Measurements from ENCODE around the gene FAM174C. TPM values are rescaled to one million over a fixed set of nuclear protein-coding genes. Genes with fewer than 3 reads are reported as not detected.

FAM174C gene
- total and polyA plus RNA-seq, 10 of the 15 experiments (the other 5 are each of a cell fraction or from before 2014, with no cell fraction given), result 0.89 to 94.6 (median 43.6) TPM

- Histone ChIP-seq H3K27me3 (replicated peaks in 1 of 2; ENCODE audit: control insufficient read depth in 2 of 2, insufficient read depth in 2 of 2, low read length in 1 of 2) (no peaks in the 10 kb centered on the region), H3K79me2 (ENCODE audit: control insufficient read depth, insufficient read depth, low read length) (peaks cover 35% of the 10 kb centered on the region), H3K4me1 (ENCODE audit: control insufficient read depth, insufficient read depth, low read length) (peaks cover 62% of the 10 kb centered on the region), H3K36me3 (ENCODE audit: control insufficient read depth in 2 of 2, insufficient read depth in 2 of 2, low read length in 1 of 2) (no peaks in the 10 kb centered on the region), H3K4me3 (peak overlapping the region; percentile 92), H2AFZ (ENCODE audit: control insufficient read depth, low read depth, low read length) (no peak overlapping the region), H3K27ac (ENCODE audit: control insufficient read depth, insufficient read depth) (peak overlapping the region; percentile 91), H3K9ac (ENCODE audit: control insufficient read depth, insufficient read depth, low read length) (peak overlapping the region; percentile 77), H3K9me3 (replicated peaks; ENCODE audit: control insufficient read depth, insufficient read depth, low read length) (no peaks in the 10 kb centered on the region), H4K20me1 (ENCODE audit: control insufficient read depth, insufficient read depth) (no peaks in the 10 kb centered on the region), H3K4me2 (ENCODE audit: control insufficient read depth, insufficient read depth) (peak overlapping the region; percentile 97)
- SMC1A ChIA-PET (ENCODE audit: uncharacterized antibody, unreplicated experiment), result interaction anchor here (1.1 to 1.8 kb wide), 2 partner anchors 10 to 19 kb away, joined by 5 to 6 read pairs; no protein-coding TSS in a partner anchor
- no TSS peak for BruUV-seq (replicated peaks)
- ATAC-seq (no peak), FAIRE-seq (no peak), DNase-seq (ENCODE audit: low read depth, low spot score) (no peak)
- 11% methylated on average over 15 of the region's 21 CpGs for WGBS (ENCODE audit: insufficient coverage, insufficient replicate concordance, low lambda C conversion rate, missing lambda C conversion rate)
- intact Hi-C loops (cut with micrococcal nuclease; ENCODE audit: unreplicated experiment) (no loop called here), in situ Hi-C loops (cut with MboI) (loop anchor here (10.0 kb wide), 1 partner anchor 822 kb away; no protein-coding TSS in a partner anchor)
- RAD21 ChIA-PET (ENCODE audit: unreplicated experiment), result interaction anchor here (3.8 kb wide), 1 partner anchor 18 kb away, joined by 24 read pairs; no protein-coding TSS in a partner anchor
- POLR2A ChIA-PET, result interaction anchor here (1.4 to 8.7 kb wide), 5 partner anchors 10 to 195 kb away, joined by 6 to 184 read pairs (median 11); partner anchors contain the start of genes ARHGAP45, ATP5F1D and FAM174C
- CTCF ChIA-PET, result interaction anchor here (1.5 to 7.2 kb wide), 3 partner anchors 9 to 20 kb away, joined by 11 to 363 read pairs (median 16); partner anchors contain the start of gene ATP5F1D
- no peak for TF ChIP-seq TBL1XR1 (IDR thresholded peaks at IDR 0.05; ENCODE audit: low read depth, low read length)
- no peak for TF ChIP-seq RFX5 (IDR thresholded peaks at IDR 0.05; ENCODE audit: low read depth, low read length)
- 0 out of 4 replicates have a peak, but pooled peaks of 1 of the 2 experiments have one; percentile 24 for TF ChIP-seq IKZF2 (IDR thresholded peaks at IDR 0.05)
- no peak for TF ChIP-seq SRF (IDR thresholded peaks at IDR 0.05; ENCODE audit: low read depth in 2 of 2, low read length in 2 of 2)
- TF ChIP-seq ZNF24 (IDR thresholded peaks at IDR 0.05), result no peak
- no peak for TF ChIP-seq EZH2 (IDR thresholded peaks at IDR 0.05; ENCODE audit: borderline replicate concordance, control insufficient read depth, low read depth, low read length)
- peak; percentile 37; the same call in 1 of the 2 replicates for TF ChIP-seq EED (IDR thresholded peaks at IDR 0.05; ENCODE audit: low read depth)
- TF ChIP-seq SMC3 (IDR thresholded peaks at IDR 0.05; ENCODE audit: borderline replicate concordance, low read length), result no peak
- TF ChIP-seq ETV6 (conservative IDR thresholded peaks at IDR 0.05 in 1 of 2, IDR thresholded peaks at IDR 0.05 in 1 of 2; ENCODE audit: borderline replicate concordance in 1 of 2, low read depth in 1 of 2), result no peak
- no peak for TF ChIP-seq MTA3 (IDR thresholded peaks at IDR 0.05; ENCODE audit: borderline replicate concordance, low read length)
- TF ChIP-seq, protein P1, sequence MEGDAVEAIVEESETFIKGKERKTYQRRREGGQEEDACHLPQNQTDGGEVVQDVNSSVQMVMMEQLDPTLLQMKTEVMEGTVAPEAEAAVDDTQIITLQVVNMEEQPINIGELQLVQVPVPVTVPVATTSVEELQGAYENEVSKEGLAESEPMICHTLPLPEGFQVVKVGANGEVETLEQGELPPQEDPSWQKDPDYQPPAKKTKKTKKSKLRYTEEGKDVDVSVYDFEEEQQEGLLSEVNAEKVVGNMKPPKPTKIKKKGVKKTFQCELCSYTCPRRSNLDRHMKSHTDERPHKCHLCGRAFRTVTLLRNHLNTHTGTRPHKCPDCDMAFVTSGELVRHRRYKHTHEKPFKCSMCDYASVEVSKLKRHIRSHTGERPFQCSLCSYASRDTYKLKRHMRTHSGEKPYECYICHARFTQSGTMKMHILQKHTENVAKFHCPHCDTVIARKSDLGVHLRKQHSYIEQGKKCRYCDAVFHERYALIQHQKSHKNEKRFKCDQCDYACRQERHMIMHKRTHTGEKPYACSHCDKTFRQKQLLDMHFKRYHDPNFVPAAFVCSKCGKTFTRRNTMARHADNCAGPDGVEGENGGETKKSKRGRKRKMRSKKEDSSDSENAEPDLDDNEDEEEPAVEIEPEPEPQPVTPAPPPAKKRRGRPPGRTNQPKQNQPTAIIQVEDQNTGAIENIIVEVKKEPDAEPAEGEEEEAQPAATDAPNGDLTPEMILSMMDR (IDR thresholded peaks at IDR 0.05 in 2 of 3, conservative IDR thresholded peaks at IDR 0.05 in 1 of 3; ENCODE audit: control insufficient read depth in 2 of 3, extremely low read depth in 1 of 3, insufficient read depth in 1 of 3, low read depth in 3 of 3, low read length in 3 of 3), result no peak
- TF ChIP-seq DPF2 (IDR thresholded peaks at IDR 0.05), result no peak
- TF ChIP-seq RUNX3 (IDR thresholded peaks at IDR 0.05; ENCODE audit: low read length), result no peak
- TF ChIP-seq MEF2A (IDR thresholded peaks at IDR 0.05; ENCODE audit: insufficient read depth, low read depth, low read length), result no peak
- peak; percentile 13; the same call in 1 of the 2 replicates for TF ChIP-seq MLLT1 (IDR thresholded peaks at IDR 0.05)
- peak; percentile 16 for TF ChIP-seq MEF2B (IDR thresholded peaks at IDR 0.05; ENCODE audit: partially characterized antibody, poor library complexity, severe bottlenecking)
- TF ChIP-seq SUZ12 (IDR thresholded peaks at IDR 0.05; ENCODE audit: unreplicated experiment), result no peak
- 0 out of 4 replicates have a peak, but pooled peaks of 1 of the 2 experiments have one; percentile 1 for TF ChIP-seq BHLHE40 (IDR thresholded peaks at IDR 0.05; ENCODE audit: borderline replicate concordance in 1 of 2, low read depth in 2 of 2, low read length in 1 of 2)
- no peak for TF ChIP-seq NR2C2 (IDR thresholded peaks at IDR 0.05; ENCODE audit: borderline replicate concordance, control insufficient read depth, insufficient read length, low read depth)
- TF ChIP-seq NFYB (IDR thresholded peaks at IDR 0.05; ENCODE audit: insufficient read depth, low read depth, low read length), result no peak
- no peak for TF ChIP-seq GATAD2B (conservative IDR thresholded peaks at IDR 0.05; ENCODE audit: low read depth)
These were observed 12.7 kb upstream of the FAM174C start for GRCh38 chr19:1262623-1263123.

Measured in GM12878 (cell line).